DND-41 (cell line): Measurements from ENCODE around the gene TTLL11.

ENCODE experiments used
- ATAC-seq: fragments of 200-7000 bp; cut with Tn5 transposase; 3 replicates; pipeline ENCODE4 v1.9.1; 2021; ENCODE audit warnings: low read depth; ENCODE audit not compliant: insufficient read depth
- DNase-seq: peaks from one replicate; pipeline ENCODE4 v3.0.0-alpha.2; 2020
- H2AFZ ChIP-seq: 2 replicates; pipeline ENCODE4 v1.6.0; 2012; ENCODE audit warnings: low read depth, low read length
- H3K27ac ChIP-seq: 2 replicates; pipeline ENCODE4 v1.5.1; 2012; ENCODE audit warnings: low read length, inconsistent platforms
- H3K27me3 ChIP-seq: fragments of 200-600 bp; sonication (generic); 2 replicates; pipeline ENCODE4 v1.6.0; 2012; ENCODE audit warnings: low read length, mild to moderate bottlenecking, inconsistent platforms; ENCODE audit not compliant: insufficient read depth, poor library complexity
- H3K36me3 ChIP-seq: 2 replicates; pipeline ENCODE4 v1.5.1; 2012; ENCODE audit warnings: low read length, inconsistent platforms; ENCODE audit not compliant: insufficient read depth
- H3K4me1 ChIP-seq: 2 replicates; pipeline ENCODE4 v1.5.1; 2012; ENCODE audit warnings: mild to moderate bottlenecking, low read length; ENCODE audit not compliant: insufficient read depth
- H3K4me2 ChIP-seq: 2 replicates; pipeline ENCODE4 v1.6.0; 2012; ENCODE audit warnings: mild to moderate bottlenecking, moderate library complexity, low read length, inconsistent platforms; ENCODE audit not compliant: insufficient read depth
- H3K4me3 ChIP-seq, 2 experiments: fragments of 200-600 bp in 1 of 2; shearing (Covaris generic) in 1 of 2; 2 replicates each; pipeline ENCODE4 v1.5.1; 2012 to 2016; ENCODE audit warnings: inconsistent platforms in 2 of 2, low read length in 2 of 2, mild to moderate bottlenecking in 2 of 2, low read depth in 1 of 2, moderate library complexity in 1 of 2
- H3K79me2 ChIP-seq: 2 replicates; pipeline ENCODE4 v1.6.0; 2012; ENCODE audit warnings: low read length, inconsistent platforms; ENCODE audit not compliant: insufficient read depth
- H3K9ac ChIP-seq: 2 replicates; pipeline ENCODE4 v1.6.0; 2012; ENCODE audit warnings: low read depth, mild to moderate bottlenecking, inconsistent platforms, low read length, moderate library complexity
- H3K9me3 ChIP-seq: 2 replicates; pipeline ENCODE4 v1.5.1; 2012; ENCODE audit warnings: low read length, moderate library complexity, mild to moderate bottlenecking, inconsistent platforms; ENCODE audit not compliant: insufficient read depth, severe bottlenecking
- H4K20me1 ChIP-seq: 2 replicates; pipeline ENCODE4 v1.6.0; 2012; ENCODE audit warnings: low read length; ENCODE audit not compliant: insufficient read depth
- CTCF ChIP-seq: IDR thresholded peaks from 2 replicates; pipeline ENCODE4 v1.5.1; 2012; ENCODE audit warnings: borderline replicate concordance, low read length, moderate library complexity, mild to moderate bottlenecking; ENCODE audit not compliant: poor library complexity, severe bottlenecking; ENCODE audit errors: extremely low read depth
- EZH2 ChIP-seq: IDR thresholded peaks from 3 replicates; pipeline ENCODE4 v1.6.1; 2012; ENCODE audit warnings: borderline replicate concordance, low read depth, mild to moderate bottlenecking, moderate library complexity, low read length, inconsistent platforms; ENCODE audit not compliant: severe bottlenecking

Gene TTLL11

GRCh38 chr9:121909111-121909510, 184.0 kb downstream of the TTLL11 start:
- no peaks in the 10 kb centered on the region for H3K9me3 ChIP-seq
- H3K9ac ChIP-seq: no peak overlapping the region
- no peaks in the 10 kb centered on the region for H3K36me3 ChIP-seq
- H3K4me3 ChIP-seq: no peak overlapping the region
- H3K79me2 ChIP-seq: no peaks in the 10 kb centered on the region
- no peaks in the 10 kb centered on the region for H4K20me1 ChIP-seq
- TF ChIP-seq EZH2 (no peak), CTCF (no peak)
- no peak overlapping the region for H3K4me2 ChIP-seq
- H3K4me1 ChIP-seq: no peaks in the 10 kb centered on the region
- no peak for DNase-seq
- H3K27me3 ChIP-seq: no peaks in the 10 kb centered on the region
- no peak overlapping the region for H3K27ac ChIP-seq
- ATAC-seq: no peak
- H2AFZ ChIP-seq: no peak overlapping the region

- TF ChIP-seq CTCF (no peak), EZH2 (no peak)
- DNase-seq (no peak), ATAC-seq (no peak)
- Histone ChIP-seq H3K9ac (no peak overlapping the region), H3K36me3 (no peaks in the 10 kb centered on the region), H2AFZ (no peak overlapping the region), H3K27me3 (no peaks in the 10 kb centered on the region), H3K27ac (no peak overlapping the region), H3K79me2 (no peaks in the 10 kb centered on the region), H3K9me3 (no peaks in the 10 kb centered on the region), H3K4me2 (no peak overlapping the region), H3K4me3 (no peak overlapping the region), H4K20me1 (no peaks in the 10 kb centered on the region), H3K4me1 (no peaks in the 10 kb centered on the region)
Measured at GRCh38 chr9:121906074-121906870, 186.8 kb downstream of the TTLL11 start.

GRCh38 chr9:121902461-121903135, 190.5 kb downstream of the TTLL11 start:
- Histone ChIP-seq H4K20me1 (no peaks in the 10 kb centered on the region), H3K27ac (no peak overlapping the region), H3K4me3 (no peak overlapping the region), H3K9me3 (peaks cover 2% of the 10 kb centered on the region), H3K4me1 (no peaks in the 10 kb centered on the region), H3K9ac (no peak overlapping the region), H3K4me2 (no peak overlapping the region), H3K36me3 (no peaks in the 10 kb centered on the region), H3K27me3 (no peaks in the 10 kb centered on the region), H2AFZ (no peak overlapping the region), H3K79me2 (no peaks in the 10 kb centered on the region)
- no peak for ATAC-seq
- TF ChIP-seq EZH2: no peak
- no peak for TF ChIP-seq CTCF
- DNase-seq: no peak
